IMR-90 (cell line): ENCODE measurements around the gene OPA3. TPM values are rescaled to one million over a fixed set of nuclear protein-coding genes. Genes with fewer than 3 reads are reported as not detected.

Experiments
- ATAC-seq: fragments of 200-7000 bp; cut with Tn5 transposase; 2 replicates; pipeline ENCODE4 v1.9.1; 2020; ENCODE audit warnings: low read depth, mild to moderate bottlenecking, moderate library complexity
- BruUV-seq: library from RNA; stranded (reverse); fragments of 400-500 nt; replicated peaks from 2 replicates; lab custom pipeline; 2021; lab: Mats Ljungman, UMichigan
- CTCF ChIA-PET: fragments of 300-600 bp; formaldehyde crosslinking; extraction: SDS; loops from one replicate; lab custom pipeline; 2021; ENCODE audit warnings: antibody characterized with exemption; lab: Yijun Ruan, JAX
- POLR2A ChIA-PET: fragments of 300-600 bp; sonication (Branson Sonifier 250); formaldehyde crosslinking; loops from one replicate; lab custom pipeline; 2022; ENCODE audit warnings: antibody characterized with exemption; ENCODE audit not compliant: unreplicated experiment; lab: Charles Lee
- DNase-seq: peaks from one replicate; pipeline ENCODE4 v3.0.0; 2013
- H2AFZ ChIP-seq: replicated peaks from 2 replicates; pipeline ENCODE3; 2013; ENCODE audit warnings: low read length, mild to moderate bottlenecking; ENCODE audit not compliant: poor library complexity
- H2AK5ac ChIP-seq: 2 replicates; pipeline ENCODE4 v1.6.1; 2013; ENCODE audit warnings: low read depth, low read length, inconsistent platforms
- H2AK9ac ChIP-seq: replicated peaks from 2 replicates; pipeline ENCODE3; 2013; ENCODE audit warnings: mild to moderate bottlenecking, low read depth, low read length, moderate library complexity; ENCODE audit not compliant: poor library complexity
- H2BK120ac ChIP-seq: 2 replicates; pipeline ENCODE4 v1.6.1; 2013; ENCODE audit warnings: low read depth, low read length, inconsistent platforms
- H2BK15ac ChIP-seq: 3 replicates; pipeline ENCODE4 v1.6.1; 2013; ENCODE audit warnings: low read depth, low read length, inconsistent platforms
- H2BK20ac ChIP-seq: 2 replicates; pipeline ENCODE4 v1.6.1; 2013; ENCODE audit warnings: low read depth, mild to moderate bottlenecking, inconsistent platforms, low read length, moderate library complexity
- H2BK5ac ChIP-seq: 2 replicates; pipeline ENCODE4 v1.6.1; 2013; ENCODE audit warnings: mild to moderate bottlenecking, low read depth, low read length, inconsistent platforms; ENCODE audit not compliant: poor library complexity, severe bottlenecking
- H3K14ac ChIP-seq: replicated peaks from 2 replicates; pipeline ENCODE4 v1.6.1; 2013; ENCODE audit warnings: low read depth, low read length, inconsistent platforms
- H3K18ac ChIP-seq: 2 replicates; pipeline ENCODE4 v1.6.1; 2013; ENCODE audit warnings: low read depth, low read length, control low read depth
- H3K23ac ChIP-seq: 2 replicates; pipeline ENCODE4 v1.6.1; 2013; ENCODE audit warnings: low read depth, low read length, inconsistent platforms
- H3K27ac ChIP-seq: 2 replicates; pipeline ENCODE4 v1.5.1; 2013; ENCODE audit warnings: mild to moderate bottlenecking, control low read depth, low read length; ENCODE audit not compliant: insufficient read depth
- H3K27me3 ChIP-seq: 2 replicates; pipeline ENCODE4 v1.6.1; 2013; ENCODE audit warnings: low read length; ENCODE audit not compliant: control insufficient read depth, insufficient read depth
- H3K36me3 ChIP-seq: 2 replicates; pipeline ENCODE4 v1.6.1; 2013; ENCODE audit warnings: low read length, mixed read lengths; ENCODE audit not compliant: control insufficient read depth, insufficient read depth
- H3K4ac ChIP-seq: 2 replicates; pipeline ENCODE4 v1.6.1; 2013; ENCODE audit warnings: low read depth, low read length, inconsistent platforms
- H3K4me1 ChIP-seq: 2 replicates; pipeline ENCODE4 v1.6.1; 2013; ENCODE audit warnings: low read length, mixed read lengths; ENCODE audit not compliant: control insufficient read depth, insufficient read depth
- H3K4me2 ChIP-seq: 2 replicates; pipeline ENCODE4 v1.6.1; 2013; ENCODE audit warnings: low read depth, mild to moderate bottlenecking, control low read depth, low read length, moderate library complexity
- H3K4me3 ChIP-seq: 2 replicates; pipeline ENCODE4 v1.5.1; 2013; ENCODE audit warnings: low read depth, mild to moderate bottlenecking, control low read depth, low read length, moderate library complexity; ENCODE audit not compliant: insufficient read depth
- H3K56ac ChIP-seq: 2 replicates; pipeline ENCODE4 v1.6.1; 2013; ENCODE audit warnings: low read length, inconsistent platforms; ENCODE audit not compliant: insufficient read depth; ENCODE audit errors: extremely low read depth
- H3K79me1 ChIP-seq, 2 experiments: 2 replicates each; pipeline ENCODE4 v1.6.1; 2013; ENCODE audit warnings: low read length in 2 of 2, inconsistent platforms in 1 of 2, low read depth in 1 of 2
- H3K9ac ChIP-seq: 2 replicates; pipeline ENCODE4 v1.6.1; 2013; ENCODE audit warnings: low read depth, low read length, control low read depth
- H3K9me1 ChIP-seq: 2 replicates; pipeline ENCODE4 v1.6.1; 2013; ENCODE audit warnings: low read length, inconsistent platforms; ENCODE audit not compliant: insufficient read depth
- H3K9me3 ChIP-seq: 2 replicates; pipeline ENCODE4 v1.6.1; 2013; ENCODE audit warnings: low read length; ENCODE audit not compliant: control insufficient read depth, insufficient read depth
- H4K20me1 ChIP-seq: 2 replicates; pipeline ENCODE4 v1.6.1; 2013; ENCODE audit warnings: low read length, inconsistent platforms; ENCODE audit not compliant: insufficient read depth
- H4K5ac ChIP-seq: 2 replicates; pipeline ENCODE4 v1.6.1; 2013; ENCODE audit warnings: mild to moderate bottlenecking, low read depth, low read length, control low read depth
- H4K8ac ChIP-seq, 2 experiments: 2 replicates each; pipeline ENCODE4 v1.6.1; 2013; ENCODE audit warnings: low read depth in 2 of 2, low read length in 2 of 2, control low read depth in 1 of 2, inconsistent platforms in 1 of 2
- H4K91ac ChIP-seq: 2 replicates; pipeline ENCODE4 v1.6.1; 2013; ENCODE audit warnings: low read depth, low read length, inconsistent platforms; ENCODE audit not compliant: insufficient read depth
- BHLHE40 ChIP-seq: fragments of 150-350 bp; IDR thresholded peaks from 2 replicates; pipeline ENCODE4 v1.6.1; 2016; ENCODE audit warnings: mild to moderate bottlenecking, low read depth, low read length
- CEBPB ChIP-seq: IDR thresholded peaks from 2 replicates; pipeline ENCODE4 v1.6.1; 2012; ENCODE audit warnings: low read depth, low read length, improper control_type of control experiment
- CHD1 ChIP-seq: IDR thresholded peaks from 2 replicates; pipeline ENCODE4 v1.6.1; 2012; ENCODE audit warnings: low read depth, low read length, improper control_type of control experiment
- CTCF ChIP-seq: conservative IDR thresholded peaks from 2 replicates; pipeline ENCODE4 v1.5.1; 2012; ENCODE audit warnings: mild to moderate bottlenecking, low read depth, low read length, improper control_type of control experiment
- ELK1 ChIP-seq: fragments of 150-350 bp; IDR thresholded peaks from 2 replicates; pipeline ENCODE4 v1.6.1; 2016; ENCODE audit warnings: low read depth, mild to moderate bottlenecking, low read length, moderate library complexity, borderline replicate concordance
- FOS ChIP-seq: fragments of 150-350 bp; IDR thresholded peaks from 2 replicates; pipeline ENCODE4 v1.6.1; 2016; ENCODE audit warnings: low read depth, low read length
- MAFK ChIP-seq: IDR thresholded peaks from 2 replicates; pipeline ENCODE4 v1.6.1; 2012; ENCODE audit warnings: low read depth, low read length, improper control_type of control experiment
- MAZ ChIP-seq: IDR thresholded peaks from 2 replicates; pipeline ENCODE4 v1.6.1; 2012; ENCODE audit warnings: low read depth, mild to moderate bottlenecking, low read length, improper control_type of control experiment, moderate library complexity, borderline replicate concordance
- MXI1 ChIP-seq: IDR thresholded peaks from 2 replicates; pipeline ENCODE4 v1.6.1; 2012; ENCODE audit warnings: low read depth, mild to moderate bottlenecking, low read length, moderate library complexity, borderline replicate concordance
- NFE2L2 ChIP-seq: fragments of 150-350 bp; IDR thresholded peaks from 2 replicates; pipeline ENCODE4 v1.6.1; 2016; ENCODE audit warnings: low read depth, mild to moderate bottlenecking, low read length
- POLR2A ChIP-seq: IDR thresholded peaks from 2 replicates; pipeline ENCODE4 v1.6.1; 2012; ENCODE audit warnings: mild to moderate bottlenecking, low read depth, low read length
- RAD21 ChIP-seq: IDR thresholded peaks from 2 replicates; pipeline ENCODE4 v1.6.1; 2012; ENCODE audit warnings: low read length, improper control_type of control experiment
- RCOR1 ChIP-seq: IDR thresholded peaks from 2 replicates; pipeline ENCODE4 v1.6.1; 2012; ENCODE audit warnings: mild to moderate bottlenecking, low read length, improper control_type of control experiment; ENCODE audit not compliant: insufficient replicate concordance
- RFX5 ChIP-seq: IDR thresholded peaks from 2 replicates; pipeline ENCODE4 v1.8.0; 2012; ENCODE audit warnings: low read depth, mild to moderate bottlenecking, low read length, moderate library complexity
- SMC3 ChIP-seq: fragments of 150-350 bp; IDR thresholded peaks from 2 replicates; pipeline ENCODE4 v1.6.1; 2016; ENCODE audit warnings: low read depth, mild to moderate bottlenecking, antibody characterized with exemption, low read length, moderate library complexity
- USF2 ChIP-seq: fragments of 150-350 bp; IDR thresholded peaks from 2 replicates; pipeline ENCODE4 v1.6.1; 2017; ENCODE audit warnings: mild to moderate bottlenecking, antibody characterized with exemption, low read length, low read depth
- WGBS, 2 experiments: methylation state at CpG; one replicate each; pipeline versions ENCODE4 v1.1.5 to v1.1.7; 2013; ENCODE audit warnings: missing lambda C conversion rate in 2 of 2; ENCODE audit not compliant: insufficient read length in 1 of 2; ENCODE audit errors: extremely low coverage in 2 of 2; 5-methylcytosine and 5-hydroxymethylcytosine counted together
- dilution Hi-C: fragments of 300-500 bp; cut with HindIII; formaldehyde crosslinking; loops from one replicate; pipeline ENCODE4 v1.14.3; 2018; ENCODE audit warnings: low sequenced_read_pairs; ENCODE audit not compliant: unreplicated experiment
- in situ Hi-C: fragments of 300-500 bp; cut with MboI; formaldehyde crosslinking; loops from 3 replicates; pipeline ENCODE4 v1.14.3; 2019; ENCODE audit warnings: low sequenced_read_pairs, inconsistent platforms, mixed read lengths
- intact Hi-C: fragments of 100-400 bp; cut with micrococcal nuclease; formaldehyde crosslinking; loops from 2 replicates; pipeline ENCODE4 v1.10.0; 2022
- polyA plus RNA-seq, 3 experiments: library from polyadenylated mRNA; depleted of rRNA; stranded (reverse); fragments of >200 nt; gene quantifications; 2 replicates each; pipeline ENCODE4 v1.2.3, GENCODE V29; 2012; ENCODE audit warnings: low replicate concordance in 1 of 3
- total RNA-seq: library from RNA; depleted of rRNA; stranded (reverse); fragments of >200 nt; gene quantifications from 2 replicates; pipeline ENCODE4 v1.2.3, GENCODE V29; 2012

The OPA3 gene
- total and polyA plus RNA-seq, 2 of the 4 experiments (the other 2 are of a cell fraction) = 5.2 to 9.6 TPM

- Histone ChIP-seq H3K23ac (no peak overlapping the region), H3K56ac (no peak overlapping the region), H4K20me1 (peaks cover 9% of the 10 kb centered on the region), H3K27me3 (no peaks in the 10 kb centered on the region), H2AFZ (no peak overlapping the region), H2BK20ac (no peak overlapping the region), H3K14ac (no peak overlapping the region), H2BK120ac (no peak overlapping the region), H3K9me3 (no peaks in the 10 kb centered on the region), H3K18ac (no peak overlapping the region), H3K4ac (no peak overlapping the region), H3K9ac (no peak overlapping the region), H3K9me1 (peaks cover 5% of the 10 kb centered on the region), H2AK5ac (no peak overlapping the region), H3K27ac (no peak overlapping the region), H3K36me3 (no peaks in the 10 kb centered on the region), H4K91ac (no peak overlapping the region), H4K8ac (no peak overlapping the region), H3K4me3 (no peak overlapping the region), H3K4me2 (no peak overlapping the region), H3K79me1 (peaks cover 21 to 54% of the 10 kb centered on the region in 2 experiments), H4K5ac (no peak overlapping the region), H3K4me1 (peaks cover 14% of the 10 kb centered on the region), H2BK5ac (no peak overlapping the region), H2AK9ac (no peak overlapping the region), H2BK15ac (no peak overlapping the region)
- ChIA-PET POLR2A (no interaction called here), CTCF (no interaction called here)
- intact Hi-C loops = no loop called here
- WGBS, 2 experiments = 100% methylated on average over 1 of the region's 7 CpGs; no CpG with 5 or more reads in 1 of the 2 experiments
- in situ Hi-C loops = no loop called here
- no peak for ATAC-seq
- no TSS peak for BruUV-seq
- TF ChIP-seq RCOR1 (no peak), POLR2A (no peak), MAFK (no peak), ELK1 (no peak), FOS (no peak), SMC3 (no peak), USF2 (no peak), MXI1 (no peak), RFX5 (no peak), CHD1 (no peak), BHLHE40 (no peak), CEBPB (no peak), RAD21 (no peak), CTCF (no peak), NFE2L2 (no peak), MAZ (no peak)
- DNase-seq = no peak
- dilution Hi-C loops = no loop called here
These were observed 3.0 kb downstream of the OPA3 start for GRCh38 chr19:45581576-45581975.
